Measurements from ENCODE around the gene MAGEB16.

The MAGEB16 gene

DNA sequence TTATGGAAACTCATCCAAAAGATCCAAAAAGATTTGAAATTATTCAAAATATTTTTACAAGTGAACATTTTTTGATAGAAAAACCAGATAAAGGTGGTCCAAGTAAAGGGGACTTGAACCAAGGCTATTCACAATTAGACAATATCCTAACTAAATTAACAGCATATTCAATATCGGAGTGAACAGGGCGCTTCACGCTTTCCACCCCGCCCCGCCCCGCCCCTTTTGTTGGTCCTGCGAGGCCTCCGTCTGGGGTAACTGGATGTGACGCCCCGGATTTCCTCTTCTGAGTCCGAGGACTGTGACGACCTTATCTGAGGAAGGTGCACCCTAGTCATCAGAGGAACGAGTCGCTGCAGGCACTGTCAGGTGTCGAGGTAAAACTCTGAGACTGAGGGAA, at the start of gene MAGEB16:
MAGEB16 (plus strand) TSS at position 301 of the 400 bp plus-strand sequence. CDS start 3,855 bp downstream, outside the sequence.
- no peak for DNase-seq
- intact Hi-C loops (cut with DNase I): no loop called here

DNA sequence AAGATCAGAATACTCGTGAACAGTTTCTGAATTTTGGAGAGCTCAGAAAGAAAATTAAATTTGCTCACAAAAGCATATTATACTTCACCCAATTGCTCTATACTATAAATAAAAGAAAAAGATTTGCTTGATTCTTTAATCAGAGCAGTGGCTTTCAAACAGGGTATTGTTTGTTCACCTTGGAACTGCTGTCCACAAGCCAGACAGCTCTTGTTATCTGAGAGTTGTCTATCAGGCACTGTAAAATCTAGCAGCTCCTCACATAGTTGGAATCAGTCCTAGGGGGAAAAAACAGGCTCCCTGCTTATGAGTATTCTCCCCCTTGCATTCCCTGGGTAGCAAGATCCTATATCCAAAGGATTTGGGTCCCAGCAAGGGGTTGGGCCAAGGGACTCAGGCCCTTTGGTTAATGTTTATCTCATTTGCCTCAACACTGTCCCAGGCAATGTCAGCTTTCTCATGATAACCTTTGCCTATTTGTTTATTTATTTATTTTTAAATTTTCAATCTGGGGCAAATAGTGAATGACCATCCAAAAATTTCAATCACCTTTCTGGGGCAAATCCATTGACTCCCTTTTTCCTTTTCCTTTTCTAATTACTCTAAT, 24.1 kb upstream of the MAGEB16 start:
- intact Hi-C loops (cut with DNase I): no loop called here
- no peak for DNase-seq

DNA sequence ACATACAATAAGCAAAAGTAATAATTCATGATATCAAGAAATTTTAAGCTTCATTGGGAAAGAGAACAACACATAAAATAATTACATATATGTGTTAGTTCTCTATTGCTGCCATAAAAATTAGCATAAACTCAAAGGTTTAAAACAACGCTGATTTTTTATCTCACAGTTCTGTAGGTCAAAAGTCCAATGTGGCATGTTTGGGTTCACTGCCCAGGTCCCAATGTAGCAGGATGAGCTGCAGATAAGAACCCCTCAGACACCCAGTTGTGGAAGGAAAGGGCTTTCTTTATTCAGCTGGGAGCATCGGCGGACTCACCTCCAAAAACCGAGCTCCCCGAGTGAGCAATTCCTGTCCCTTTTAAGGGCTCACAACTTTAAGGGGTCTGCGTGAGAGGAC, 13.1 kb upstream of the MAGEB16 start:
- intact Hi-C loops (cut with DNase I): no loop called here
- no peak for DNase-seq

DNA sequence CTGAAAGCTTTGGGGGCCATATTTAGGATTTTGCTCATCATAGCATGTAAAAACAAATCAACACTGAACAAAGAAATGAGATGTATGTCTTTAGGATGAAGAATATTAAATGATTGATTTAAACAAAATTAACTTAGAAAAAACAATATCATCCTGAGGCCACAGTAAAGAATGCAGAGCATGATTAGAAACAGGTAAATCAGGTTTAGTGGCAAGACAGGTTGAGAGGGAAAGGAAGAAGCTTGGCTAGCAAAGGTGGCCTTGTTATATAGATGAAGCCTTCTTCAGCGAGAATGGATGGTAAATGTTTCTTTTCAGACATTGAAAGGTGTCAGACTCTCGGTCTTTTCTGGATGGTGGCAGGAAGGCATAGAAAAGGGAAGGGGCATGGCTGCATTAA, 11.9 kb upstream of the MAGEB16 start:
- intact Hi-C loops (cut with DNase I): no loop called here
- no peak for DNase-seq

DNA sequence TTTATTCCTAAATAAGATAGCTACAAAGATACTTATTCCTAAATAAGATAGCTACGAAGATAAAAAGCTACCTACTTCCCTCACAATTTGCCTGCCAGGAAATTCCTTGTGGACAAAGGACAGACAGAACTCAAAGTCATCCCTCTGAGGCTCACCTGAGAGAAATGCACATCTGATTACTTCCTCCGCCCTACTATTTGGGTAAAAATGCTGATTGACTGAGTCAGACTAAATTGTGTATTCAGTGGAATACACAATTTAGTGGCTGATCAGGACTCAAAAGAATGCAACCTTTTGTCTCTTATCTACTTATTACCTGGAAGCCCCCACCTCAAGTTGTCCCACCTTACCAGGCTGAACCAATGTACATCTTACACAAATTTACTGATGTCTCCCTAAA, 10.3 kb upstream of the MAGEB16 start:
- DNase-seq: no peak
- intact Hi-C loops (cut with DNase I): no loop called here

DNA sequence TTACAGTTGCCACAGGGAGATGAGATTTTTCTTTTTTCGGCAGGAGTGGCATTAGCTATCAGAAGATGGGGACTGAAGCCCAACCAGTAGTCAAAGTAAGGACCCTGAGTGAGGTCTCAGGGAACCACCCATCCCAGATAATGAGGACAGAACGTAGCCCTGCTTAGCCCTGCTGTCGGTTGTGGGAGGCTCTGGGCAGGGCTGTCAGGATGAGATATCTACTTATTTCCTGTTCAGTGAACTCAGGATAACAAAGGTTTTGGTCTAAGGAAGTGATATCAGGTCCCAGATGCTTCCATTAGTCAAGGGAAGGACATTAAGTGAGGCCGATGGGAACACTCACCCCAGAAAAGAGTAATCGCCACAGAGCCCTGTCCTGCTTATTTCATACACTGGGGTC, 2.3 kb downstream of the MAGEB16 start:
- intact Hi-C loops (cut with DNase I): no loop called here
- DNase-seq: no peak

DNA sequence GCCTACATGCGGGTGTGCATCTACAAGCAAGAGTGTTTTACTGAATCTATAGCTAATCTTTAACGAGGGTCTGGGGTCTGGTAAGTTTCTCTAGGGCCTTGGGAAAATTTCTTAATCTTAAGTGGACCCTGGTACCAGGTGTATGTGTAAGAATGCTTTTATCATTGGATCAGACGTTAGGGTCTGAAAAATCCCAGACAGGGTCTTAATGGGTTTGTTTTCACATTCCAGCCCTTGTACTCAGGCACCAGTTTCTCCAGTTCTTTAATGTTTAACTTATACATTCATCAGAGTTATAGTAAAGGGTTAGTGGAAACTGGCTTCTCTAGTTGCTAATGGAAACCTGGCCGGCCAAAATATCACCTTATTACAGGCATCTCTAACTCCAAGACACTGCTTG, 11.6 kb downstream of the MAGEB16 start:
- intact Hi-C loops (cut with DNase I): no loop called here
- DNase-seq: no peak

DNA sequence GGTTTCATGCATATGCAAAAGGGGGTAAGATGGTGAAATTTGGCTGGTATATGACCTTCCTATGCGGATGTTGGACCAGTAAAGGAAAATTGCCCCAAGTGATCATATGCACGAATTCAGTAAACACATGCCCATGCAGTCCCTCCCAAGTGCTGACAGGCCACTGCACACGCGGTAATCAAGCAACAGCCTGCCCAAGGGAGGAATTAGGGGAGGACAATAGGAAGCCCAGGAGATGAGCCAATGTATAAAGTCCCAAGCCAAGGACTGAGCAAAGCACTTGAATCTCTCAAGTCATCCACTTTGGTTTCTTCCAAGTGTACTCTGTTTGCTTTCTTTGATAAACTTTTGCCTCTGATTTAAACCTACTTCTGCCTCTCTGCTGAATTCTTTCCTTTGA, 21.1 kb downstream of the MAGEB16 start:
- intact Hi-C loops (cut with DNase I): no loop called here
- DNase-seq: no peak

DNA sequence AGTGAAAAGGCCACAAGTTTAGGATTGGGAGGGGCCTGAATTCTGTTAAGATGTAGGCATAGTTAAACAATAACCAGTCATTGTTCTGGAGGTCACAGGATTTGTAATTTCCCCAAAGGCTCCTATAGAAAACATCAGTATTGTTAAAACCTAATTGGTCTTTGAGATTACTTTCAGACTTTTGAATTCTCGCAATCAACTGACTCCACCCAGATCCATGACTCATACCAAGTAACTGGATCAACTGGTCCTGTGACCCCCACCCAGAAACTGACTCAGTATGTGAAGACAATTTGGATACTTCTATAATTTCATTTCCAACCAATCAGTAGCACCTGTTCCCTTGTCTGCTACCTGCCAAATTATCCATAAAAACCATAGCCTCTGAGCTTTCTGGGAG, 28.4 kb downstream of the MAGEB16 start:
- intact Hi-C loops (cut with DNase I): no loop called here
- DNase-seq: no peak

DNA sequence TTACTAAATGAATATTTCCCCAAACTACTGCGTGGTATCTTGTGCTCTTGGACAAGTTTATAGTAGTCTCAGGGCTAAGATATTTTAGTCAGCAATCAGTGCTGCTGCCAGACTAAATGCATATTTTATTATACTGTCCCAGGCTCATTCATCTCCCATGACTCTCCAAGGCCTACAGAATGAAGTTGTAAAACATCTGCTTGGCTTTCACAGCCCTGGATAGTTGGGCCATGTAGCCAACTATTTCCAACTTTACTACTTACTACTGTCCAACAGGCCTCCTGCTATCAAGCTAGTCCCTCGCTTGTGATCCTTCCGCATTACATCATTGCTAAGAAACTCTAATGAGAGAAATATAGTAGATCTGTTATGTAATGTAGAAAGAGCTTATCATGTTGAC, 31.4 kb downstream of the MAGEB16 start:
- no peak for DNase-seq
- intact Hi-C loops (cut with DNase I): no loop called here

DNA sequence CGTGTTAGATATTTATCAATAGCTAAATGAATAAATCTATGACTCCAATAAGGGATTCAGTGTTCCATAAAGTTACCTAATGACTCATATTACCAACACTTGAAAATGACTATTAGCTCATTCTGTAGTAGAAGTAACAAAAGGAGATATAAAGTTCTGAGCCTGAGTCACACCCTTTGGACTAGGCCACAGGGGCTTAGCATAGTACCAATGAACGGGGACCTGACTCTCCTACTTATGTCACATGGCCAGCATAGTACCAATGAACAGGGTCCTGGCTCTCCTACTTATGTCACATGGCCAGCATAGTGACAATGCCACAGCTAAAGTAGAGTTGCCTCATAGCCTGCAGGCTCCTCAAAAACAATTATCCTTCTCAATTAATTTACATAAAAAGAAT, 43.7 kb downstream of the MAGEB16 start:
- intact Hi-C loops (cut with DNase I): no loop called here
- no peak for DNase-seq

DNA sequence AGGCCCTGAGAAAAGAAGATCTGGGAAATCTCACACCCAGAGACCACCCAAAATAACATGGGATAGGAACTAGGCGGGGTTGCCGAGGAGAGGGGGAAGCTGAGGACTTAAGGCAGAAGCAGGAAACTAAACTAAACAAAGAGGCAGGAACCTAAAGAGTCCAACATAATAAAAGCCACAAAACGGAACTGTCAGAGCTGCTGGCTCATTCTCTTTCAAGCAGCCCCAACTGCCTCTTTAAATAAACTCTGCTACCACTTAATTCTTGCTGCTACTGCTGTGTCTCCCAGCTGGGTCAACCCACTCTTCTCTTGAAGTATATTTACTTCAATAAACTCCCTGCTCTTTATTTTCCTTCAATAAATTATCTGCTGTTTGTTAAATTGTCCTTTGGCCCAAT, 44.5 kb downstream of the MAGEB16 start:
- intact Hi-C loops (cut with DNase I): no loop called here
- DNase-seq: no peak

DNA sequence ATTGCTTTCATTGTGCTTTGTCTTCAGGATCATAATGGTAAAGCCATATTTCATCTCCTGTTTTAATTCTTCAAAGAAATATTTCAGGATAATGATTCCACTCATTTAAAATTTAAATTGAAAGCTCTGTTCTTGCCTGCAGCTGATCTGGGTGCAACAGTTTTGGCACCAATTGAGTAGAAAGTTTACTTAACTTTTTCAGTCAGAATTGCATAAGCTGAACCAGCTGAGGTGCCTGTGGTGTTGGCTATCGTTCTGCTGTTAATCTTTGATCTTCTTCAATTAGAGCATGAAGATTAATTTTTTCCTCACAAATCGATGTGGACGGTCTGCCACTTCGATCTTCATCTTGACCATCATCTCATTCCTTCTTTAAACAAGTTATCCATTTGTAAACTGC, 49.6 kb downstream of the MAGEB16 start:
- no peak for DNase-seq
- intact Hi-C loops (cut with DNase I): no loop called here

All from posterior cingulate gyrus (tissue), 11 donors.